ENCODE data around the gene TMEM212. TPM values are rescaled to one million over a fixed set of nuclear protein-coding genes. Genes with fewer than 3 reads are reported as not detected.

TMEM212 gene
- total and polyA plus RNA-seq, 2 of the 13 experiments (the other 11 are each of a cell fraction or from before 2014, with no cell fraction given): not detected

GRCh38 chr3:171809861-171810628 is 33.1 kb upstream of the TMEM212 start, which contains the start of gene PLD1 (continued):
- TF ChIP-seq SP2 (CRISPR knock-in tag; IDR thresholded peaks at IDR 0.05) (peak; percentile 10; the same call in 1 of the 2 replicates), ZFAT (CRISPR knock-in tag; conservative IDR thresholded peaks at IDR 0.05) (no peak), ZNF24 (IDR thresholded peaks at IDR 0.05) (no peak), ZSCAN31 (CRISPR knock-in tag; IDR thresholded peaks at IDR 0.05; ENCODE audit: low read depth) (peak; percentile 70), ATF3 (CRISPR knock-in tag; IDR thresholded peaks at IDR 0.05) (no peak; the same call in 1 of the 2 replicates), ZNF383 (CRISPR knock-in tag; IDR thresholded peaks at IDR 0.05; ENCODE audit: borderline replicate concordance) (no peak), TAF15 (IDR thresholded peaks at IDR 0.05; ENCODE audit: low read depth, low read length, poor library complexity, severe bottlenecking) (peak; percentile 4), PRPF4 (IDR thresholded peaks at IDR 0.05; ENCODE audit: low read depth, low read length, poor library complexity, severe bottlenecking) (no peak), ZNF713 (CRISPR knock-in tag; IDR thresholded peaks at IDR 0.05) (no peak), ZNF563 (CRISPR knock-in tag; IDR thresholded peaks at IDR 0.05) (peak; percentile 58), ZBTB21 (CRISPR knock-in tag; IDR thresholded peaks at IDR 0.05) (0 out of 2 replicates have a peak, but pooled peaks have one; percentile 11), ZNF230 (CRISPR knock-in tag; IDR thresholded peaks at IDR 0.05) (peak; percentile 75), IKZF4 (CRISPR knock-in tag; IDR thresholded peaks at IDR 0.05; ENCODE audit: borderline replicate concordance, low read depth, not compliant biosample characterization) (no peak)
- TF ChIP-seq, protein P1, sequence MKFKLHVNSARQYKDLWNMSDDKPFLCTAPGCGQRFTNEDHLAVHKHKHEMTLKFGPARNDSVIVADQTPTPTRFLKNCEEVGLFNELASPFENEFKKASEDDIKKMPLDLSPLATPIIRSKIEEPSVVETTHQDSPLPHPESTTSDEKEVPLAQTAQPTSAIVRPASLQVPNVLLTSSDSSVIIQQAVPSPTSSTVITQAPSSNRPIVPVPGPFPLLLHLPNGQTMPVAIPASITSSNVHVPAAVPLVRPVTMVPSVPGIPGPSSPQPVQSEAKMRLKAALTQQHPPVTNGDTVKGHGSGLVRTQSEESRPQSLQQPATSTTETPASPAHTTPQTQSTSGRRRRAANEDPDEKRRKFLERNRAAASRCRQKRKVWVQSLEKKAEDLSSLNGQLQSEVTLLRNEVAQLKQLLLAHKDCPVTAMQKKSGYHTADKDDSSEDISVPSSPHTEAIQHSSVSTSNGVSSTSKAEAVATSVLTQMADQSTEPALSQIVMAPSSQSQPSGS (CRISPR knock-in tag; IDR thresholded peaks at IDR 0.05): no peak; the same call in 1 of the 2 replicates
- TF ChIP-seq, protein P2, sequence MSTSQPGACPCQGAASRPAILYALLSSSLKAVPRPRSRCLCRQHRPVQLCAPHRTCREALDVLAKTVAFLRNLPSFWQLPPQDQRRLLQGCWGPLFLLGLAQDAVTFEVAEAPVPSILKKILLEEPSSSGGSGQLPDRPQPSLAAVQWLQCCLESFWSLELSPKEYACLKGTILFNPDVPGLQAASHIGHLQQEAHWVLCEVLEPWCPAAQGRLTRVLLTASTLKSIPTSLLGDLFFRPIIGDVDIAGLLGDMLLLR (CRISPR knock-in tag; IDR thresholded peaks at IDR 0.05): peak; percentile 76; the same call in 1 of the 2 replicates
- TF ChIP-seq, protein P3, sequence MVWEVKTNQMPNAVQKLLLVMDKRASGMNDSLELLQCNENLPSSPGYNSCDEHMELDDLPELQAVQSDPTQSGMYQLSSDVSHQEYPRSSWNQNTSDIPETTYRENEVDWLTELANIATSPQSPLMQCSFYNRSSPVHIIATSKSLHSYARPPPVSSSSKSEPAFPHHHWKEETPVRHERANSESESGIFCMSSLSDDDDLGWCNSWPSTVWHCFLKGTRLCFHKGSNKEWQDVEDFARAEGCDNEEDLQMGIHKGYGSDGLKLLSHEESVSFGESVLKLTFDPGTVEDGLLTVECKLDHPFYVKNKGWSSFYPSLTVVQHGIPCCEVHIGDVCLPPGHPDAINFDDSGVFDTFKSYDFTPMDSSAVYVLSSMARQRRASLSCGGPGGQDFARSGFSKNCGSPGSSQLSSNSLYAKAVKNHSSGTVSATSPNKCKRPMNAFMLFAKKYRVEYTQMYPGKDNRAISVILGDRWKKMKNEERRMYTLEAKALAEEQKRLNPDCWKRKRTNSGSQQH (CRISPR knock-in tag; IDR thresholded peaks at IDR 0.05; ENCODE audit: low read depth): peak; percentile 67

Data from HepG2 (cell line).